HepG2 (cell line): ENCODE data around the gene MPG. TPM values are rescaled to one million over a fixed set of nuclear protein-coding genes. Genes with fewer than 3 reads are reported as not detected.

Experiments
- DPF2 ChIP-seq: sonication (generic); formaldehyde crosslinking; IDR thresholded peaks from 2 replicates; pipeline ENCODE4 v1.4.0; 2020; ENCODE audit warnings: mild to moderate bottlenecking, low read depth, missing genetic modification reagents, borderline replicate concordance
- FOSL2 ChIP-seq: sonication (generic); formaldehyde crosslinking; IDR thresholded peaks from 2 replicates; pipeline ENCODE4 v1.4.0; 2020; ENCODE audit warnings: missing genetic modification reagents
- HNF4A ChIP-seq: sonication (generic); formaldehyde crosslinking; IDR thresholded peaks from 2 replicates; pipeline ENCODE4 v1.4.0; 2020; ENCODE audit warnings: missing genetic modification reagents
- KAT2B ChIP-seq: fragments of 150-350 bp; IDR thresholded peaks from 2 replicates; pipeline ENCODE4 v1.6.1; 2014; ENCODE audit warnings: low read depth, low read length, borderline replicate concordance
- KAT7 ChIP-seq: IDR thresholded peaks from 2 replicates; pipeline ENCODE4 v1.6.1; 2018; ENCODE audit warnings: borderline replicate concordance, missing compliant biosample characterization
- MYC ChIP-seq: sonication (generic); formaldehyde crosslinking; IDR thresholded peaks from 2 replicates; pipeline ENCODE4 v1.9.0; 2021; ENCODE audit warnings: missing genetic modification reagents, borderline replicate concordance
- NR2F1 ChIP-seq, 2 experiments: fragments of 450-650 bp in 1 of 2; formaldehyde crosslinking in 1 of 2; IDR thresholded peaks; 2 replicates each; pipeline versions ENCODE4 v1.5.0 to v1.6.1; 2016 to 2020; ENCODE audit warnings: mild to moderate bottlenecking in 1 of 2, missing compliant biosample characterization in 1 of 2, missing genetic modification reagents in 1 of 2, moderate library complexity in 1 of 2
- PITX1 ChIP-seq: sonication (generic); formaldehyde crosslinking; IDR thresholded peaks from 2 replicates; pipeline ENCODE4 v1.5.1; 2020; ENCODE audit warnings: mild to moderate bottlenecking, missing genetic modification reagents
- SP5 ChIP-seq: IDR thresholded peaks from 2 replicates; pipeline ENCODE4 v1.6.1; 2016; ENCODE audit warnings: low read depth, borderline replicate concordance
- ZFP41 ChIP-seq: sonication (generic); formaldehyde crosslinking; IDR thresholded peaks from 2 replicates; pipeline ENCODE4 v1.4.0; 2020; ENCODE audit warnings: mild to moderate bottlenecking, missing genetic modification reagents, borderline replicate concordance
- polyA plus RNA-seq, 8 experiments: library from polyadenylated mRNA; depleted of rRNA in 3 of 8; stranded (reverse) in 7 of 8; unstranded in 1 of 8; fragments of >200 nt; fragmentation: Illumina TruSeq in 4 of 8; extraction: Trizol in 4 of 8; gene quantifications; 2 replicates each; pipeline versions ENCODE4 v1.2.1 to v1.2.3, GENCODE V29; 2011 to 2016; ENCODE audit warnings: low read depth in 4 of 8, missing spikeins in 1 of 8, mixed read lengths in 1 of 8; ENCODE audit not compliant: insufficient read depth in 1 of 8
- total RNA-seq, 5 experiments: library from RNA; depleted of rRNA; stranded (reverse); fragments of >200 nt; fragmentation: Illumina TruSeq; extraction: Trizol; gene quantifications; 2 replicates each; pipeline ENCODE4 v1.2.3, GENCODE V29; 2016; ENCODE audit warnings: low read depth in 1 of 5
- TF ChIP-seq, protein P1 (sequence below): sonication (generic); formaldehyde crosslinking; IDR thresholded peaks from 2 replicates; pipeline ENCODE4 v1.5.0; 2020; ENCODE audit warnings: mild to moderate bottlenecking, missing genetic modification reagents
- TF ChIP-seq, protein P2 (sequence below): sonication (generic); formaldehyde crosslinking; IDR thresholded peaks from 2 replicates; pipeline ENCODE4 v1.5.1; 2020; ENCODE audit warnings: mild to moderate bottlenecking, moderate library complexity, missing genetic modification reagents
- TF ChIP-seq, protein P3 (sequence below): sonication (generic); formaldehyde crosslinking; IDR thresholded peaks from 2 replicates; pipeline ENCODE4 v1.4.0; 2020; ENCODE audit warnings: low read depth, mild to moderate bottlenecking, missing genetic modification reagents
- TF ChIP-seq, protein P4 (sequence below): sonication (generic); formaldehyde crosslinking; IDR thresholded peaks from 2 replicates; pipeline ENCODE4 v1.4.0; 2020; ENCODE audit warnings: missing genetic modification reagents, borderline replicate concordance
- TF ChIP-seq, protein P5 (sequence below): sonication (generic); formaldehyde crosslinking; IDR thresholded peaks from 2 replicates; pipeline ENCODE4 v1.5.1; 2020; ENCODE audit warnings: mild to moderate bottlenecking, missing genetic modification reagents, moderate library complexity
- TF ChIP-seq, protein P6 (sequence below): sonication (generic); formaldehyde crosslinking; conservative IDR thresholded peaks from 2 replicates; pipeline ENCODE4 v1.8.1; 2023; ENCODE audit warnings: missing genetic modification reagents

MPG gene
- total and polyA plus RNA-seq, 2 of the 13 experiments (the other 11 are each of a cell fraction or from before 2014, with no cell fraction given): 59.1 to 62.5 TPM

DNA sequence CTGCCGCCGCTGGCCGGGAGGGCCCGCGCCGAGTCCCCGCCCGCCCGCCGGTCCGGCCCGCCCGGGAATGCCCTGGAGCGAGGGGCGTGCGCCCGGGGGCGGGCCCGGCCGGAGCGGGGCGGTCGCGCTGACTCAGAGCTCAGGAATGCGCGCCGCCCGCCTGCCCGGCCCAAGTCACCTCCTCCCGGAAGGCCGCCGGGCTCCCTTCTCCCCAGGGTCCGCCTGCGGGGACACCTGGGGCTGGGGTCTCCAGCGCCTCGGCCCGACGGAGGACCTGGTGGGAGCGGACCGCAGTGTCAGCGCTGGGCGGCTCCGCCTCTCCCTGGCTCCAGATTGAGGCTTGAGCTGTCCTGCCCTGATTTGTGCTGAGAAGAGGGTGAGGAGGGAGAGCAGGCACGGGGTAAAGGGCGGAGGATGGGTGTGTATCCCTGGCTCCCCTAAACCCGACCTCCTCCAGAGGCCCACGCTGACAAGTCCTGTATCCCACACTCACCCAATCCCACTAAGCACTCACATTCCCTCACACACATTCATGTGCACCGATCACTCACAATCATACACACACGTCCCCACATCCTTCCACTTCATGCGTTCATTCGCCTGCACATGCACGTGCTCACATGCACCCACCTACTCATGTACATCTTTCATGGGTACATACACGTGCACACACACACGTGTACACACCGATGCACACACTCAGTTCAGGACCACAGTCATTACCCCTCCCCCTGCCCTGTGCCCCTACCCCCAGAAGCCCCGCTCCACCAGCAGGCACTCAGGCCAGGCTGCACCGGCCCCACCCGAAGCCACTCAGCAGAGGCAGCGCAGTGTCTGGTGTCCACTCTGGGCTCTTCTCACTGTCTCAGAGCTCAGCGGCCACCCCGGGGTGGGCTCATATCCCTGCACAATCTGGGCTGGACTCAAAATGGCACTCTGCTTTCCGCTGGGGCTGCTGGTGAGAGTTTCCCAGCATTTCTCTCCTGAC, 5.2 kb upstream of the MPG start, which contains the start of gene RHBDF1 (continued):
- TF ChIP-seq, protein P1, sequence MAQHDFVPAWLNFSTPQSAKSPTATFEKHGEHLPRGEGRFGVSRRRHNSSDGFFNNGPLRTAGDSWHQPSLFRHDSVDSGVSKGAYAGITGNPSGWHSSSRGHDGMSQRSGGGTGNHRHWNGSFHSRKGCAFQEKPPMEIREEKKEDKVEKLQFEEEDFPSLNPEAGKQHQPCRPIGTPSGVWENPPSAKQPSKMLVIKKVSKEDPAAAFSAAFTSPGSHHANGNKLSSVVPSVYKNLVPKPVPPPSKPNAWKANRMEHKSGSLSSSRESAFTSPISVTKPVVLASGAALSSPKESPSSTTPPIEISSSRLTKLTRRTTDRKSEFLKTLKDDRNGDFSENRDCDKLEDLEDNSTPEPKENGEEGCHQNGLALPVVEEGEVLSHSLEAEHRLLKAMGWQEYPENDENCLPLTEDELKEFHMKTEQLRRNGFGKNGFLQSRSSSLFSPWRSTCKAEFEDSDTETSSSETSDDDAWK (CRISPR knock-in tag): no peak
- TF ChIP-seq KAT7 (CRISPR knock-in tag) (no peak), DPF2 (CRISPR knock-in tag) (no peak), NR2F1 (CRISPR knock-in tag; IDR thresholded peaks at IDR 0.05) (no peak), KAT2B (no peak), FOSL2 (CRISPR knock-in tag) (peak; percentile 94), SP5 (CRISPR knock-in tag) (peak; percentile 54; the same call in 1 of the 2 replicates), ZFP41 (no peak), MYC (CRISPR knock-in tag) (peak; percentile 44; the same call in 1 of the 2 replicates), HNF4A (CRISPR knock-in tag) (no peak), PITX1 (no peak)
- TF ChIP-seq, protein P2, sequence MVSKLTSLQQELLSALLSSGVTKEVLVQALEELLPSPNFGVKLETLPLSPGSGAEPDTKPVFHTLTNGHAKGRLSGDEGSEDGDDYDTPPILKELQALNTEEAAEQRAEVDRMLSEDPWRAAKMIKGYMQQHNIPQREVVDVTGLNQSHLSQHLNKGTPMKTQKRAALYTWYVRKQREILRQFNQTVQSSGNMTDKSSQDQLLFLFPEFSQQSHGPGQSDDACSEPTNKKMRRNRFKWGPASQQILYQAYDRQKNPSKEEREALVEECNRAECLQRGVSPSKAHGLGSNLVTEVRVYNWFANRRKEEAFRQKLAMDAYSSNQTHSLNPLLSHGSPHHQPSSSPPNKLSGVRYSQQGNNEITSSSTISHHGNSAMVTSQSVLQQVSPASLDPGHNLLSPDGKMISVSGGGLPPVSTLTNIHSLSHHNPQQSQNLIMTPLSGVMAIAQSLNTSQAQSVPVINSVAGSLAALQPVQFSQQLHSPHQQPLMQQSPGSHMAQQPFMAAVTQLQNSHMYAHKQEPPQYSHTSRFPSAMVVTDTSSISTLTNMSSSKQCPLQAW (CRISPR knock-in tag): peak; percentile 24; the same call in 1 of the 2 replicates
- TF ChIP-seq, protein P3, sequence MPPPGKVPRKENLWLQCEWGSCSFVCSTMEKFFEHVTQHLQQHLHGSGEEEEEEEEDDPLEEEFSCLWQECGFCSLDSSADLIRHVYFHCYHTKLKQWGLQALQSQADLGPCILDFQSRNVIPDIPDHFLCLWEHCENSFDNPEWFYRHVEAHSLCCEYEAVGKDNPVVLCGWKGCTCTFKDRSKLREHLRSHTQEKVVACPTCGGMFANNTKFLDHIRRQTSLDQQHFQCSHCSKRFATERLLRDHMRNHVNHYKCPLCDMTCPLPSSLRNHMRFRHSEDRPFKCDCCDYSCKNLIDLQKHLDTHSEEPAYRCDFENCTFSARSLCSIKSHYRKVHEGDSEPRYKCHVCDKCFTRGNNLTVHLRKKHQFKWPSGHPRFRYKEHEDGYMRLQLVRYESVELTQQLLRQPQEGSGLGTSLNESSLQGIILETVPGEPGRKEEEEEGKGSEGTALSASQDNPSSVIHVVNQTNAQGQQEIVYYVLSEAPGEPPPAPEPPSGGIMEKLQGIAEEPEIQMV (CRISPR knock-in tag): no peak
- TF ChIP-seq, protein P4, sequence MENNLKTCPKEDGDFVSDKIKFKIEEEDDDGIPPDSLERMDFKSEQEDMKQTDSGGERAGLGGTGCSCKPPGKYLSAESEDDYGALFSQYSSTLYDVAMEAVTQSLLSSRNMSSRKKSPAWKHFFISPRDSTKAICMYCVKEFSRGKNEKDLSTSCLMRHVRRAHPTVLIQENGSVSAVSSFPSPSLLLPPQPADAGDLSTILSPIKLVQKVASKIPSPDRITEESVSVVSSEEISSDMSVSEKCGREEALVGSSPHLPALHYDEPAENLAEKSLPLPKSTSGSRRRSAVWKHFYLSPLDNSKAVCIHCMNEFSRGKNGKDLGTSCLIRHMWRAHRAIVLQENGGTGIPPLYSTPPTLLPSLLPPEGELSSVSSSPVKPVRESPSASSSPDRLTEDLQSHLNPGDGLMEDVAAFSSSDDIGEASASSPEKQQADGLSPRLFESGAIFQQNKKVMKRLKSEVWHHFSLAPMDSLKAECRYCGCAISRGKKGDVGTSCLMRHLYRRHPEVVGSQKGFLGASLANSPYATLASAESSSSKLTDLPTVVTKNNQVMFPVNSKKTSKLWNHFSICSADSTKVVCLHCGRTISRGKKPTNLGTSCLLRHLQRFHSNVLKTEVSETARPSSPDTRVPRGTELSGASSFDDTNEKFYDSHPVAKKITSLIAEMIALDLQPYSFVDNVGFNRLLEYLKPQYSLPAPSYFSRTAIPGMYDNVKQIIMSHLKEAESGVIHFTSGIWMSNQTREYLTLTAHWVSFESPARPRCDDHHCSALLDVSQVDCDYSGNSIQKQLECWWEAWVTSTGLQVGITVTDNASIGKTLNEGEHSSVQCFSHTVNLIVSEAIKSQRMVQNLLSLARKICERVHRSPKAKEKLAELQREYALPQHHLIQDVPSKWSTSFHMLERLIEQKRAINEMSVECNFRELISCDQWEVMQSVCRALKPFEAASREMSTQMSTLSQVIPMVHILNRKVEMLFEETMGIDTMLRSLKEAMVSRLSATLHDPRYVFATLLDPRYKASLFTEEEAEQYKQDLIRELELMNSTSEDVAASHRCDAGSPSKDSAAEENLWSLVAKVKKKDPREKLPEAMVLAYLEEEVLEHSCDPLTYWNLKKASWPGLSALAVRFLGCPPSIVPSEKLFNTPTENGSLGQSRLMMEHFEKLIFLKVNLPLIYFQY (CRISPR knock-in tag): peak; percentile 54; the same call in 1 of the 2 replicates
- TF ChIP-seq, protein P5, sequence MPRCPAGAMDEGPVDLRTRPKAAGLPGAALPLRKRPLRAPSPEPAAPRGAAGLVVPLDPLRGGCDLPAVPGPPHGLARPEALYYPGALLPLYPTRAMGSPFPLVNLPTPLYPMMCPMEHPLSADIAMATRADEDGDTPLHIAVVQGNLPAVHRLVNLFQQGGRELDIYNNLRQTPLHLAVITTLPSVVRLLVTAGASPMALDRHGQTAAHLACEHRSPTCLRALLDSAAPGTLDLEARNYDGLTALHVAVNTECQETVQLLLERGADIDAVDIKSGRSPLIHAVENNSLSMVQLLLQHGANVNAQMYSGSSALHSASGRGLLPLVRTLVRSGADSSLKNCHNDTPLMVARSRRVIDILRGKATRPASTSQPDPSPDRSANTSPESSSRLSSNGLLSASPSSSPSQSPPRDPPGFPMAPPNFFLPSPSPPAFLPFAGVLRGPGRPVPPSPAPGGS: no peak
- TF ChIP-seq, protein P6, sequence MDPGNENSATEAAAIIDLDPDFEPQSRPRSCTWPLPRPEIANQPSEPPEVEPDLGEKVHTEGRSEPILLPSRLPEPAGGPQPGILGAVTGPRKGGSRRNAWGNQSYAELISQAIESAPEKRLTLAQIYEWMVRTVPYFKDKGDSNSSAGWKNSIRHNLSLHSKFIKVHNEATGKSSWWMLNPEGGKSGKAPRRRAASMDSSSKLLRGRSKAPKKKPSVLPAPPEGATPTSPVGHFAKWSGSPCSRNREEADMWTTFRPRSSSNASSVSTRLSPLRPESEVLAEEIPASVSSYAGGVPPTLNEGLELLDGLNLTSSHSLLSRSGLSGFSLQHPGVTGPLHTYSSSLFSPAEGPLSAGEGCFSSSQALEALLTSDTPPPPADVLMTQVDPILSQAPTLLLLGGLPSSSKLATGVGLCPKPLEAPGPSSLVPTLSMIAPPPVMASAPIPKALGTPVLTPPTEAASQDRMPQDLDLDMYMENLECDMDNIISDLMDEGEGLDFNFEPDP: no peak
